Vagina (tissue), 2 donors: Measurements from ENCODE around the gene PINLYP. TPM values are rescaled to one million over a fixed set of nuclear protein-coding genes. Genes with fewer than 3 reads are reported as not detected.

ENCODE experiments used
- DNase-seq, 2 donors: peaks; one replicate each; pipeline ENCODE4 v3.0.0-alpha.2; 2017; ENCODE audit errors: extremely low spot score in 2 of 2
- H3K27ac ChIP-seq: fragments of 200-600 bp; sonication (generic); one replicate; pipeline ENCODE4 v1.5.1; 2019
- H3K27me3 ChIP-seq: fragments of 200-600 bp; sonication (generic); one replicate; pipeline ENCODE4 v1.5.1; 2019
- H3K36me3 ChIP-seq, 2 donors: fragments of 200-600 bp; sonication (generic); one replicate each; pipeline ENCODE4 v1.5.1; 2017 to 2019
- H3K4me1 ChIP-seq: fragments of 200-600 bp; sonication (generic); one replicate; pipeline ENCODE4 v1.5.1; 2019
- H3K4me3 ChIP-seq, 2 donors: fragments of 200-600 bp; sonication (generic); 1 replicate in 1 of 2; 2 replicates in 1 of 2; pipeline ENCODE4 v1.5.1; 2016 to 2019
- H3K9me3 ChIP-seq: fragments of 200-600 bp; sonication (generic); one replicate; pipeline ENCODE4 v1.5.1; 2019
- POLR2A ChIP-seq, 2 donors: fragments of 450-650 bp; IDR thresholded peaks; one replicate each; pipeline ENCODE4 v1.6.1; 2017; ENCODE audit warnings: antibody characterized with exemption in 2 of 2, mild to moderate bottlenecking in 2 of 2, moderate library complexity in 2 of 2
- POLR2AphosphoS5 ChIP-seq, 2 donors: sonication (generic); formaldehyde crosslinking; IDR thresholded peaks; one replicate each; pipeline ENCODE4 v1.9.0; 2017; ENCODE audit warnings: antibody characterized with exemption in 2 of 2, mild to moderate bottlenecking in 2 of 2, low read depth in 1 of 2; ENCODE audit not compliant: insufficient read depth in 1 of 2
- intact Hi-C: fragments of 100-400 bp; cut with DNase I; formaldehyde crosslinking; loops from one replicate; pipeline ENCODE4 v1.15.1; 2023
- total RNA-seq: library from RNA; depleted of rRNA; stranded (reverse); fragments of >200 nt; gene quantifications from one replicate; pipeline ENCODE4 v1.2.3, GENCODE V29; 2016
- TF ChIP-seq, protein P1 (sequence below), 3 experiments: fragments of 450-650 bp in 2 of 3; fragments of 200-600 bp in 1 of 3; sonication (generic) in 1 of 3; IDR thresholded peaks; one replicate each; pipeline ENCODE4 v1.5.1; 2017 to 2019; ENCODE audit warnings: antibody characterized with exemption in 3 of 3, mild to moderate bottlenecking in 2 of 3, moderate library complexity in 2 of 3

PINLYP gene
- total RNA-seq, 1 donor from 2014 or later: 8.8 TPM

DNA sequence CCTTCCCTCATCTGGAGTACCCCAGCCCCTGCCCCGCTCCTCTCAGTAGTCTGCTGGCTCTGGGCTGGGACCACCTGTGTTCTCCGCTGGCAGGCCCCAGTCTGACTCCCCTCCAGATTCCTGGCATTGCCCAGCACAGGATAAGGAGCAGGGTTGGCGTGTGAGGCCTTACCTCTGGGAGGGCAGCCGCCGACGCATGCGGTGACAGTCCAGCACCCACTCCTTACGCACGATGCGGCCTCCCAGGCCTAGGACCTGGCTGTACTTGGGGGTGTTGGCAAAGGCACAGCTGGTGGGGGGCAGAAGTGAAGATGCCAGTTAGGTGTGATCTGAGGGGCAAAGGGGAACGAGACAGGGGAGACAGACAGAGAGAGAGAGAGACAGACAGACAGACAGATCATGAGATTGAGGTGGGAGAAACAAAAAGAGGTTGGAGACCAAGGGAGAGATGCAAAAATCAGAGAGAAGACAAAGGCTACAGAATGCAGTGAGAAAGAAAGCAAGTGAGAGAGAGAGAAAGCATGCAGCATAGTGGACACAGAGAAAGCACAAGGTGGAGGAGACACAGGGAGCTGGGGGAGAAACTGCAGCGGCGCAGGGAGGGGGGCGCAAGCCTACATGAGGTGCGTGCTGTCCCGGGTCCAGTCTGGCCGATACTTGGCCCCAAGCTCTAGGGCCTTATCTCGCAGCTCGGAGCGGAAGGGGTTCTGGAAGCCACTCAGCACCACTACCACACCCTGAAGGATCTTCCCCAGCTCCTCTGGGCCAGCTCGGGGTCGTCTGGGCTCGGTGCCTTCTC lies 24.0 kb upstream of the PINLYP start:
- TF ChIP-seq POLR2AphosphoS5 (IDR thresholded peaks at IDR 0.05; ENCODE audit: insufficient read depth in 1 of 2, low read depth in 1 of 2) (no peak), POLR2A (IDR thresholded peaks at IDR 0.05) (no peak)
- TF ChIP-seq, protein P1, sequence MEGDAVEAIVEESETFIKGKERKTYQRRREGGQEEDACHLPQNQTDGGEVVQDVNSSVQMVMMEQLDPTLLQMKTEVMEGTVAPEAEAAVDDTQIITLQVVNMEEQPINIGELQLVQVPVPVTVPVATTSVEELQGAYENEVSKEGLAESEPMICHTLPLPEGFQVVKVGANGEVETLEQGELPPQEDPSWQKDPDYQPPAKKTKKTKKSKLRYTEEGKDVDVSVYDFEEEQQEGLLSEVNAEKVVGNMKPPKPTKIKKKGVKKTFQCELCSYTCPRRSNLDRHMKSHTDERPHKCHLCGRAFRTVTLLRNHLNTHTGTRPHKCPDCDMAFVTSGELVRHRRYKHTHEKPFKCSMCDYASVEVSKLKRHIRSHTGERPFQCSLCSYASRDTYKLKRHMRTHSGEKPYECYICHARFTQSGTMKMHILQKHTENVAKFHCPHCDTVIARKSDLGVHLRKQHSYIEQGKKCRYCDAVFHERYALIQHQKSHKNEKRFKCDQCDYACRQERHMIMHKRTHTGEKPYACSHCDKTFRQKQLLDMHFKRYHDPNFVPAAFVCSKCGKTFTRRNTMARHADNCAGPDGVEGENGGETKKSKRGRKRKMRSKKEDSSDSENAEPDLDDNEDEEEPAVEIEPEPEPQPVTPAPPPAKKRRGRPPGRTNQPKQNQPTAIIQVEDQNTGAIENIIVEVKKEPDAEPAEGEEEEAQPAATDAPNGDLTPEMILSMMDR (IDR thresholded peaks at IDR 0.05): no peak
- DNase-seq: no peak
- Histone ChIP-seq H3K36me3 (peaks cover 0 to 38% of the 10 kb centered on the region in 2 donors), H3K4me1 (no peaks in the 10 kb centered on the region), H3K27ac (no peak overlapping the region), H3K4me3 (no peak overlapping the region), H3K9me3 (no peaks in the 10 kb centered on the region), H3K27me3 (no peaks in the 10 kb centered on the region)
- intact Hi-C loops: no loop called here

DNA sequence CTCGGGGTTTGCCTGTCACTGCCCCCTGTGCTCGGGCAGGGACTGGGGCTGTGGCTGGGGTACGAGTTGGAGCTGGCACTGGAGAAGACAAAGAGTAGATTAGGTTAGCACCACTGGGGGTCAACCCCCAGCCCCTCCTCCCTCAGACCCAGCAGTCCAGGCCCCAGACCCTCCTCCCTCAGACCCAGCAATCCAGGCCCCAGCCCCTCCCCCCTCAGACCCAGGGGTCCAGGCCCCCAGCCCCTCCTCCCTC lies 23.5 kb upstream of the PINLYP start:
- no peaks in the 10 kb centered on the region for H3K27me3 ChIP-seq
- TF ChIP-seq POLR2AphosphoS5 (IDR thresholded peaks at IDR 0.05; ENCODE audit: insufficient read depth in 1 of 2, low read depth in 1 of 2) (no peak), POLR2A (IDR thresholded peaks at IDR 0.05) (no peak)
- TF ChIP-seq, protein P1 (IDR thresholded peaks at IDR 0.05): no peak
- H3K4me1 ChIP-seq: no peaks in the 10 kb centered on the region
- intact Hi-C loops: no loop called here
- no peak overlapping the region for H3K4me3 ChIP-seq
- no peak overlapping the region for H3K27ac ChIP-seq
- peaks cover 0 to 38% of the 10 kb centered on the region in 2 donors for H3K36me3 ChIP-seq
- no peaks in the 10 kb centered on the region for H3K9me3 ChIP-seq
- no peak for DNase-seq

DNA sequence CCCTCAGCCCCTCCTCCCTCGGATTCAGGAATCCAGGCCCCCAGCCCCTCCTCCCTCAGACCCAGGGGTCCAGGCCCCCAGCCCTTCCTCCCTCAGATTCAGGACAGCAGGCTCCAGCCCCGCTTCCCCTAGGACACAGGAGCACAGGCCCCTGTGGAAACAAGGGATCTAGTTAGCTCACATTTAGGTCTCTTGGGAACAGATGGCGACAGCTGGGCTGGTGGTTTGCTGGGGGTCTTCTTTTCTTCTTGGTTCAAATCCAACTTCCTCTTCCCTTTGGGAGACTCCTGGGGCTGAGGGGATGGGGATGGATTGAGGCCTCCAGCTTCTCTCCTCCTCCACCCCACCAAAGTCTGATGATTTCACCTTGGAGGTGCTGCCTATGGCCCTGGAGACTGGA lies 23.0 kb upstream of the PINLYP start:
- DNase-seq: no peak
- H3K36me3 ChIP-seq: peaks cover 0 to 38% of the 10 kb centered on the region in 2 donors
- H3K27me3 ChIP-seq: no peaks in the 10 kb centered on the region
- H3K4me1 ChIP-seq: no peaks in the 10 kb centered on the region
- TF ChIP-seq POLR2AphosphoS5 (IDR thresholded peaks at IDR 0.05; ENCODE audit: insufficient read depth in 1 of 2, low read depth in 1 of 2): no peak
- TF ChIP-seq, protein P1 (IDR thresholded peaks at IDR 0.05): no peak
- no peak for TF ChIP-seq POLR2A (IDR thresholded peaks at IDR 0.05)
- H3K27ac ChIP-seq: no peak overlapping the region
- H3K9me3 ChIP-seq: no peaks in the 10 kb centered on the region
- intact Hi-C loops: no loop called here
- H3K4me3 ChIP-seq: no peak overlapping the region

DNA sequence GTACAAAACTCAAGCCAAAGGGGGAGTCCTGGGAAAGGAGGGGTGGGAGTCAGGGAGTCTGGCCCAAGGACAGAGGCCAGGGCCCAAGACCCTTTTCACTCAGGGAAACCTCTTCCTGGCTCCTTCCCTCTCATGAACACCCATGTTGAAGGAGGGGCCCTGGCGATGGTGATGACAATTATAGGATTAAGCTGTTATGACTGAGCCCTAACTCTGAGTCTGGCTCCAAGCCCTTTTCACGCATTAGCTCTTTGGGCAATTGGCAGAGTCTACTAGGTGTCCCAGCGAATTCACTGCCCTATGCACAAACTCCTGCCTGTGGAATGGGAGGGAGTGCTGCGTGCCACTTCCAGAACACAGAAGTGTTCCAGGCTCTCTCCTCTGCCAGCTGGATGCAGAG lies 21.9 kb upstream of the PINLYP start:
- Histone ChIP-seq H3K36me3 (peaks cover 0 to 38% of the 10 kb centered on the region in 2 donors), H3K4me1 (no peaks in the 10 kb centered on the region)
- intact Hi-C loops: no loop called here

More for the DNA sequence above, 21.9 kb upstream of the PINLYP start:
- Histone ChIP-seq H3K9me3 (no peaks in the 10 kb centered on the region), H3K27me3 (no peaks in the 10 kb centered on the region), H3K4me3 (no peak overlapping the region), H3K27ac (no peak overlapping the region)
- no peak for DNase-seq
- TF ChIP-seq POLR2AphosphoS5 (IDR thresholded peaks at IDR 0.05; ENCODE audit: insufficient read depth in 1 of 2, low read depth in 1 of 2) (no peak), POLR2A (IDR thresholded peaks at IDR 0.05) (no peak)
- TF ChIP-seq, protein P1 (IDR thresholded peaks at IDR 0.05): no peak
